Stimulated activated CD8-positive, alpha-beta memory T cell treated with anti-CD3 and anti-CD28 coated beads, Interleukin-15, amount 100 ng/mL, for 1 hour (primary cell): ENCODE measurements around the gene GPN3.
"Not testable (repeated sequence)": the region's sequence is repeated elsewhere in the genome, so short reads cannot be mapped to it uniquely, and the experiment has no call there.

Experiments
- DNase-seq: peaks from one replicate; pipeline ENCODE4 v3.0.0-alpha.2; 2020; ENCODE audit warnings: low read depth

The GPN3 gene

DNA sequence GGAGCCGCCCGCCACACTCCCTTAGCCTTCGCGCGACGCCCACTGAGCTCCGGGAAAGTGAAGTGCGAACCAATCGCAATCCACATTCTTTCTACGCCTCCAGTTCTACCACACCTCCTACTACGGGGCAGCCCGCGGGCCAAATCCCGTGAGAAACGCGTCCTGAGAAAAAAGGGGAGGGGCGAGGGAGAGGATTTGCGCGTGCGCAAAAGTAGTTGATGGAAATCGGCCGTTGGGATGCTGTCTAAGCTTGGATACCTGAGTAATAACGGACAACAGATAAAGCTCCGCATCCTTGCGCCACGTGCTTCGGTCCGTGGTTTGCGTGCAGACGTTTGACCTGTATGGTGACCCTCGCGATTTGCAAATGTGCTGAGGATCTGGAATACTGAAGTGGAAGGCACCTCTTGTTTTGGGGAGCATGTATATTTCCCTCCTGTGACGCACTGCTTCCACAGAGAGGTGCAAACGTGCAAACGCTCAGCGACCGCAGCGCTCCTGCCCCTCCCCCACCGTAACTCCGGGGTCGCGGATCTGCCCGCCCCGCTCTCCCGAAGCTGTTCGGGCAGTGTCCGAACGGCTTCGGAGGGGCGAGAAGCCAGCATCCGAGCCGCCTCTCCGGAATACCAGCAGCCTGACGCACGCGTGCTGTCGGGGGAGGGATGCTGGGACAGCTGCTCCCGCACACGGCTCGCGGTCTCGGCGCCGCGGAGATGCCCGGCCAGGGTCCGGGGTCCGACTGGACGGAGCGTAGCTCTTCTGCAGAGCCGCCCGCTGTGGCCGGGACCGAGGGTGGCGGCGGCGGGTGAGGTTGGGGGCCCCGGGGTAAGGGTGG is at the start of gene GPN3, which contains the start of gene FAM216A:
TSS of gene GPN3 (minus strand) at position 44 of the 835 bp plus-strand sequence. CDS start 54 bp downstream, outside the sequence.
TSS of gene FAM216A (plus strand) at position 632 of the 835 bp plus-strand sequence. CDS start at position 663, 31 bp downstream.
- DNase-seq, result peak; percentile 88

DNA sequence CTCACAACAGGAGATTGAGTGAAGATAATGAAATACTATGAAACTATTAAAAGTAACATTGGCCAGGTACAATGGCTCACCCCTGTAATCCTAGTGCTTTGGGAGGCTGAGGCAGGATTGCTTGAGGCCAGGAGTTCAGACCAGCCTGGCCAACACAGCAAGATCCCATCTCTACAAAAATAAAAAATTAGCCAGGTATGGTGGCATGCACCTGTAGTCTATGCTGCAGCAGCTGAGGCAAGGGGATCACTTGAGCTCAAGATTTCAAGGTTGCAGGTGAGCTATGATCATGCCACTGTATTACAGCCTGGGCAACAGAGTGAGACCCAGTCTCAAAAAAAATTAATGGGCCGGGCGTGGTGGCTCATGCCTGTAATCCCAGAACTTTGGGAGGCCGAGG is 48.9 kb upstream of the GPN3 start:
- no peak for DNase-seq

DNA sequence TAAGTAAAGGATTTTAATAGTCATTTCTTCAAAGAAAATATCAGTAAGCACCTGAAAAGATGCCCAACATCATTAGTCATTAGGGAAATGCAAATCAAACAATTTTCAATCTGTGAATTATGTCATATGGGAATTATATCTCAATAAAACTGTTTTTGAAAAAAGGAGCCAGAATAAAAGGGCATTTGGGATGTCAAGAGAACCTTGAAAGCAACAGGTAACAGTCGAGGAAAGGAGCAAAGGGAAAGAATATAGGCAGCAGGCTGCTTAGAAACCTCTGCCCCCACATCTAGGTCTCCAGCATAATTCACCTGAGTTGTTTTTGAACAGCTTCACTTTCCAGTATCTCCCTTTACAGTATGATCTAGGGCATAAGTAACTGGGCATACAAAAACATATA is 46.3 kb upstream of the GPN3 start:
- DNase-seq, result no peak

DNA sequence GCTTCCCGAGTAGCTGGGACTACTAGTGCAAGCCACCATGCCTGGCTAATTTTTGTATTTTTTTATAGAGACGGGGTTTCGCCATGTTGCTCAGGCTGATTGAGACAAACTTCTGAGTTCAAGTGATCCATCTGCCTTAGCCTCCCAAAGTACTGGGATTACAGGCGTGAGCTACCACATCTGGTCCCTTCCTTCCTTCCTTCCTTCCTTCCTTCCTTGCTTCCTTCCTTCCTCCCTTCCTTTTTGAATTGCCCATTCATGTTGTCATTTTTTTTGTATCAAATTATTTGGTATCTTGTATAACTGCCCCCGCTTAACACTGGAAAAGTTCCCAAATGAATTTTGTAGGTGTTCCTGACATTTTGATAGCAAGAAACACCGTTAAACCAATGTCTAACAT is 45.8 kb upstream of the GPN3 start:
- no peak for DNase-seq

DNA sequence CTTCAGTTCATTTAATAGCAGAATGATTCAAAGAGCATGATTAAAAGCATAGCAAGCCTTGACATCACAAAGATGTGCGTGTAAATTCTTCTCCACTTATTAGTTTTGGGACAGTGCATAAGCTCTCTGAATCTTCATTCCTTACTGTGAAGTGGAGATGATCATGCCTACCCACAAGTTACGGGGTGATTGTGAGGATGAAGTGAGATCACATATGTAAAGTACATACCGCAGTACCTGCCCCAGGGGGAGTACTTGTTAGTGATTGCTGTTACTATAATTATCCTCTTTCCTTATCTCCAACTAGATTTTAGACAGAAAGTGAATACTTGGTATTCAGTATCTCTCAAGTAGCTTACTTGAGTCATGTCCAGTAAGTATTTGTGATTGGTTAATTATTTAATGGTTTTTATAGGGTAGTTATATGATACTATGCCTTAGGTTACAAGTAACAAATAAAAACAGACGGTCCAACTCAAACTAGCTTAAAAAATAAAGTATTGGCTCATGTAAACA is 40.1 kb upstream of the GPN3 start:
- no peak for DNase-seq

DNA sequence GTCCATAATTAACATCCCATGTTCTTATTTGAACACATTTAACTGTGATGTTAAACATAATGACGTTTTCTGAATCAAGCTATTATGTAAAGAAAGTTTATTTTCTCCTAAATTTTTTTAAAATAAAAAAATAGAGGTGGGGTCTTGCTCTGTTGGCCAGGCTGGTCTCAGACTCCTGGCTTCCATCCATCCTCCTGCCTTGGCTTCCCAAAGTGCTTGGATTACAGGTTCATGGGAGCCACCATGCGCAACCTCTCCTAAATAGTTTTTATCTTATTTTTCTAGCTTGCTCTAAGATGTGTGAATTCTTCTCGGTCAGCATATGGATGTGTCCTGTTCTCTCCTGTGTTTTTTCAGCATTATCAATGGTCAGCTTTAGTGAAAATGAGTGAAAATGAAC is 37.3 kb upstream of the GPN3 start:
- no peak for DNase-seq

DNA sequence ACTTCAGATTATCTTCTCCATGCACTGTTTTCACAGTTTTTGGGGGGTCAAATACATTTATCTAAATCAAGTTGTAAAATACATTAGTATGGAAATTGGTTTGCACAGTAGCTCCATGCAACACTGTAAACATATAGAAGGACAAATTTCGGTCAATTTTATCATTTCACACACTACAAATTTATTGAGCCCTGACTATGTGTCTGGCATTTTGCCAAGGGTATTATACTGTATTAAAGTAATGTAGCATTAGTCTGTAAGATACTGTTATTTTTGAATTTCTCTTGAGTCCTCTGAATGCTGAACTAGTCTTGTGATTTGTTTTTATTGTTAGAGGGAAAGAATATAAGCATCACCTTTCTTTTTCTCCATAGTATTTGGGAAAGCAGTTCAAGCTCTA is 35.4 kb upstream of the GPN3 start:
- no peak for DNase-seq

DNA sequence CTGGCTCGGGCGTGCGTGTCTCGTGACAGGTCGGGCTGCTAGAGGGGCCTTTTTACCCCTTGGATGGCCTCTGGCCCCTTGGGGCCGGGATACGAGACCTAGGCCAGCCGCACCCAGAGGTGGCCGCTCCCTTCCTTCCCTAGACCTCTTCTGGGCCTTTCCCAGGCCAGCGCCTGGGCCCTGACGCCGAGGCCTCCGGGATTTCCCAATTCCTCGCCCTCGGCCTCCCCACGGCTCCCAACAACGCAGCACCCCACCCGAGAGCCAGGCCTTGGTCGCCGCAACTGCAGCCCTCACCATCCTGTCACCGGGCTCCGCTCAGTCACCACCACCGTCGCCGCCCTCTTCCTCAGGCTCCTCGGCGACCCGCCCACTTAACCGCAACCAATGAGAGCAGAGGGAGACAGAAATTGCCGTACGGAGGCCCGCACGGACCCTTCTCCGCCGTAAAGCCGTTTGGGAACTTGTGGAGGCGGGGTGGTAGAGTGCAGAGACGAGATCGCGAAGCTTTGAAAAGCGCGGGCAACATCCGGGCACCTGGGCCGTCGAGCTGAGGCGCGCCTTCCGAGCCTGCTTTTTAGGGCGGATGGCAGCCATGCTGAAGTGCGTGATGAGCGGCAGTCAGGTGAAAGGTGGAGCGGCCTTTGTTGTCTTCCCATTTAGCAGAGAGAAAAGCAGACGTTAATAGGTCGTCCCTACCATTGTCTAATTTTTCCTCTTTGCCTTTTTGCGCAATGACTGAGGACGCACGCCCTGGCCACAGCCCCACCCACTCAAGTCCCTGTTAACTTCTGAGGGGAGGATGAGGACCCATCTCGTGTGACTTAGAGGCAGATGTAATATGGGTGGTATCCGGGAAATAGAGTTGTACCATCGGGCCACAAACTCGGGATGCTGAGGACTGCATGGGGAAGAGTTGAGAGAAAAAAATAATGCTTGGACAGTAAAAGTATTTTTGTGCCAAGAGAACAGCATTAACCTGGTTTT is 34.0 kb upstream of the GPN3 start, which contains the start of the genes RAD9B and VPS29:
TSS of gene RAD9B (plus strand) at position 580 of the 987 bp plus-strand sequence. CDS start at position 587, 7 bp downstream.
TSS of gene VPS29 (minus strand) at position 360 of the 987 bp plus-strand sequence. CDS start at position 300, 60 bp downstream.
- DNase-seq, result peak; percentile 97

DNA sequence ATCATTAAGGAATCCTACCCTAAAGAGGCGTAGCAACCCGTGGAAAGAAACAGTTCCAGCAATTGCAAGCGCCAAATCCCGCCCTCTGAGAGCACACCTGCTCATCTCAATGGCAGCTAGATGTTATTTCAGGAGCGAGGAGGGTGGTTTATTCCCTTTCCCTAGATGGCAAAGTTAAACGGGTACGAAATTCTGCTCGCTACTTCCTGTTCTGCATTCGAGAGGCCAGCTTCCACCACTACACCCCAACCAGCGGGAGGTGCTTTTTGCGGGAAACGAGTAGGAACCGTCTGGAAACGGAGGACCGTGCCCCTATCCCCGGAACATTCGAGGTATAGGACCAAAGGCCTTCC is 33.3 kb upstream of the GPN3 start:
- DNase-seq, result no peak

DNA sequence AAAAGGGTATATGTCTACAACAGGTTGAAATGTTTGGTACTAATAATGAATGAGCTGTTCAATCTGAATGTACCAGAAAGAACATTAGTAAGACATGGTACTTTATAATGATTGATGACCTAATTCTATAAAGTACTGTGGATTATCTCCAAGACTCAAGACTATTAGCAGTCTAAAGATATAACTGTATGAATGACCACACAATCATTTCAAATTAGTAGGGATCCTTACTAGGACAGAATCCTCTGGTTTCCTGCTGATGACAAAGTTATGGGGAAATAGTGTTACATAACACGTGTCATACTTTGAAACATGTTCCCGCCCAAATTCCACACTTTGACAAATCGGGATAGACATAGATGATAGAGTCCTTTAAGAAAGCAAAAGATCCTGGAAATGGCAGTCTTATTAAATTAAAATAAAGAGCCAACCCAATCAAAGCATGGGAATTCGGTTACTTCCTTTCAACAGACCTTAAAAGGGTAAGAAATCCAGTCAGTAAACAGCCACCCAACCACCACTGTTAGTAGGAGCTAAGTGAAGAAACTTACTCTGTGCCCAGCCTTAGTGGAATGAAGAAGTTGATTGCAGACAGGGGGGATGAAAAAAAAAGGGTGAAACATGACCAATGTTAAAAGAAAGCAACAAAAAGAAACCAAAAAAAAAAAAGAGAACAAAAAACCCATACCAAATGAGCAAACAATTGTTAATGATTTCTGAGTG is 31.1 kb upstream of the GPN3 start:
- DNase-seq, result no peak

DNA sequence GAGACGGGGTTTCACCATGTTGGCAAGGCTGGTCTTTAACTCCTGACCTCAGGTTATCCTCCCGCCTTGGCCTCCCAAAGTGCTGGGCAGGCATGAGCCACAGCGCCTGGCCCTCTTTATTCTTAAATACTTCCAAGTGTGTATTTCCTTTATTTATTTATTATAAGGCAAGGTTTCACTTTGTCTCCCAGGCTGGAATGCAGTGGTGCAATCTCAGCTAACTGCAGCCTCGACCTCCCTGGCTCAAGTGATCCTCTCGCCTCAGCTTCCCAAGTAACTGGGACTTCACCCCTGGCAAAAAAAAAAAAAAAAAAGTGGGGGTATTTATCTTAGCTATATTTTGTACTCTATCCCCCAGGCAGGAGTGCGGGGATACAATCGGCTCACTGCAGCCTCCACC is 7.4 kb upstream of the GPN3 start:
- no peak for DNase-seq

DNA sequence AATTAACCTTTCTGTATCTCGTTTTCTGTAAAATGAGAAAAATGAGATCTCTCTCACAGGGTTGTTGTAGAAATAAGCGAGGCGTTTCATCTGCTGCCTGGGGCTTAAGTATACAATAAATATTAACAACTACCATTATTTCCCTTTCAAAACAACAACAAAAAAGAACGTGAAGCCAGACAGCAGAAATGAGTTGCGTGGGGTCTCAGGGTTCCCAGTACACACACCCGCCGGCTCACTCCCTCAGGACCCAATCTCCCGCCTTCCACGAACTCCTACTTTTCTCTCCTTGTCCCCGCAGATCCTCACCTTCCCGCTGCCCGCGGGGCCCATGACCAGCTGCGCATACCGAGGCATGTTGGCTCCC is 227 bp downstream of the GPN3 start:
- DNase-seq, result no peak

DNA sequence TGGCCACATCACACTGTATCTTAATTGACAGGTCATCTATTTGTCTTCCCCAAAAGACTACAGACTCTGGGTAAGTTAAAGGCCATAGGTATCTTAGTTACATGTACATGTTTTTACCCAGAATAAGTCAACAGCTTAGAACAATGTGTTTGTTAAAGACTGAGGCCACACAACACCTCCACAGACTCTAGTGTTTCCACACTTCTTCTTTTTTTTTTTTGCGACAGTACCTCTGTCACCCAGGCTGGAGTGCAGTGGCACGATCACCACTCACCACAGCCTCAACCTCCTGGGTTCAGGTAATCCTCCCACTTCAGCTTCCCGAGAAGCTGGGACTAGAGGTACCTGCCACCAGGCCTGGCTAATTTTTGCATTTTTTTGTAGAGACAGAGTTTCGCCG is 1.3 kb downstream of the GPN3 start:
- no peak for DNase-seq

DNA sequence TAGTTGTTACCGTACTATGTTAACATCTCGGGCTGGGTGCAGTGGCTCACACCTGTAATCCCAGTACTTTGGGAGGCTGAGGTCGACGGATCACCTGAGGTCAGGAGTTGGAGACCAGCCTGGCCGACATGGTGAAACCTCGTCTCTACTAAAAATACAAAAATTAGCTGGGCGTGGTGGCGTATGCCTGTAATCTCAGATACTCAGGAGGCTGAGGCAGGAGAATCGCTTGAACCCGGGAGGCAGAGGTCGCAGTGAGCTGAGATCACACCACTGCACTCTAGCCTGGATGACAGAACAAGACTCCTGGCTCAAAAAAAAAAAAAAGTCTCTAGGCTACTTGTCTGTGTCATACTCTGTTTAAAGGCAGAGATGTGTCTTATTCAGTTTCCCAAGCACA is 2.3 kb downstream of the GPN3 start:
- not testable (repeated sequence) for DNase-seq

DNA sequence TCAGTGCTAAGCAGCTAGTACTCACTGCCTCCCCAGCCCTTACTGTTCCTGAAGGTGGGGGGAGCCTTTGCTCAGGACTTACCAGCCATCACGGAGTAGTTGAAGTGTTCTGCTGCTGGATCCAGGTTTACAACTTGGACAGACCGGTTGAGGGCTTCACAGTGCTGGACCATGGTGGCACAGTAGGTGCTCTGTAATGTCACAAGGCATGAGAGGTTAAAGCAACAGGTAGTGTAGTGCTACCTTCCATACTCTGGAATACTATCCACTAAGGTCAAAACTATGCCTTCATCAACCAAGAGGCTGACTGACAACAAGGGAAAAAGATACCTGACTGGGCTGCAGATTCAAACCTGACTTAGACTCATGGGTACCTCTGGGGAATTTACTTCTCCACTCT is 3.0 kb downstream of the GPN3 start:
- no peak for DNase-seq

DNA sequence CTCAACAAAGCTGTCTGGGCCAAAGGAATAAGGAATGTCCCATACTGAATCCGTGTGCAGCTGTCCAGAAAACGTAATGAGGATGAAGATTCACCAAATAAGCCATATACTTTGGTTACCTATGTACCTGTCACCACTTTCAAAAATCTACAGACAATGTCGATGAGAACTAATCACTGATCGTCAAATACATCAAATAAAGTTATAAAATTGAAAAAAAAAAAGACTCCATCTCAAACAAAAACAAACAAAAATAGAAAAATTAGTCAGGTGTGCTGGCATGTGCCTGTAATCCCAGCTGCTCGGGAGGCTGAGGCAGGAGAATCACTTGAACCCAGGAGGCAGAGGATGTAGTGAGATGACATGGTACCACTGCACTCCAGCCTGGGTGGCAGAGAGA is 6.9 kb downstream of the GPN3 start:
- DNase-seq, result not testable (repeated sequence)

DNA sequence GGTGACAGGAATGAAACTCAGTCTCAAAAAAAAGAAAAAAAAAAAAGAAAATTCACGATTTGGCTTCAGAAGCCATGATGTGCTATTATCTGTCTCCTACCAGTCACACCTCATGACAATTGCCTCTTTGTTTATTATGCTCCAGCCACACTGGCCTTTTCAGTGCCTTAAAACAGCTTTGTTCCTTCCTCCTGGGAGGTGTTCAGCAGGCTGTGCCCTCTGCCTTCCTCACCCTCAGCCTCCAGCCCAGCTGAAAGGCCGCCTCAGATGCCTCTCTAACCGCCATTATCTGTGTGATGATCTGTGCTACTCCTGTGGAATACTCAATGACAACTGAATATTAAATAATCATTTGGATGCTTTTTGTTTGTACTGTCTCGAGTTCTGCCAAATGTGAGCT is 9.3 kb downstream of the GPN3 start:
- no peak for DNase-seq

DNA sequence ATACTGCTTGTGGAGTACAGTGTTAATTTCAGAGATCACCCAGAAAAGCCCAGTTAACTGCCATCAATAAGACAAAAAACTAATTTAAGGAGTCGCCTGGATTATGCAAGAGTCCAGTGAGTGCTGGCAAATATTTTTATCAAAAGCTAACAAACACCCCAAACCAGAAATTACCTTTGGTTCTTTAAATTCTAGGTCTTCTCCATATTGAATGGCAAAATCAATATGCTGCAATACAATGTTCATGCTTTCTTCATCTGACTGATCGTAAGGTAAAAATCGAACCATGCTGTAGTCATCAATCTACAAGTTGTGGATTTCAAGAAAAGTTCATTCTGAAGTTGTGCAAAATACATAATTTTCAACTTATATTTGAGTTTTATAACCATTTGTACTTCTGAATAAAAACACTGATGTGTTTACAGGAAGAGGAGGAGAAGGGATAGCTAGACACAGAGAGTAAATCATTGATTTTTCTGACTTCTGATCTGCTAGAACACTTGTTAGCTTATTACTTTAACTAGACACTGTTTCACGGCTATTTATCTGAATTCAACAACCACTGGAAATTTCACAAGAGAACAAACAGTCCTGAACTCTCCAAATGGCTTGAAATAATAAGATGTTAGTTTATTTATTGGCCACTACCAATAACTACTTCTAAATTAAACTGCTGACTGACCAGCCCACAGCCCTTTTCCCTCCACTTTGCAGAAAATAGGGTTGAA is 14.3 kb downstream of the GPN3 start:
- DNase-seq, result no peak

DNA sequence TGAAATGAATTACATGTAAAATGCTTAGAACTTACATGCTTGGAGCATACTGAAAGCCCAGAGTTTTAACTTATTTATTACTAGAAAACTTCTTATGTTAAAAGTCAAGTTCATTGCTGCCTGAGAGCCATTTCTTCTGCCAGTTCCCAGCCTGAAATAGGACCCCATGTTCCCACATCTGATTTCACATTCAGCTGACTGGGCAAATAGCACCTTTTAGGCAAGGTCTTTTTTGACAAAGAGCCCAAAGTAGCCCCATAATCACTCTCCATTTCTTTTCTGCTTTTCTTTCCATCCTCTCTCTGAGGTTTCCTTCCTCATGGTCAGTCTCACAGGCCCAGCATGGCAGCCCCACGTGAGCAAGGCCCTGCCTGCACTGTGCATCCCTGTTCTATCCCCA is 16.8 kb downstream of the GPN3 start:
- DNase-seq, result no peak

DNA sequence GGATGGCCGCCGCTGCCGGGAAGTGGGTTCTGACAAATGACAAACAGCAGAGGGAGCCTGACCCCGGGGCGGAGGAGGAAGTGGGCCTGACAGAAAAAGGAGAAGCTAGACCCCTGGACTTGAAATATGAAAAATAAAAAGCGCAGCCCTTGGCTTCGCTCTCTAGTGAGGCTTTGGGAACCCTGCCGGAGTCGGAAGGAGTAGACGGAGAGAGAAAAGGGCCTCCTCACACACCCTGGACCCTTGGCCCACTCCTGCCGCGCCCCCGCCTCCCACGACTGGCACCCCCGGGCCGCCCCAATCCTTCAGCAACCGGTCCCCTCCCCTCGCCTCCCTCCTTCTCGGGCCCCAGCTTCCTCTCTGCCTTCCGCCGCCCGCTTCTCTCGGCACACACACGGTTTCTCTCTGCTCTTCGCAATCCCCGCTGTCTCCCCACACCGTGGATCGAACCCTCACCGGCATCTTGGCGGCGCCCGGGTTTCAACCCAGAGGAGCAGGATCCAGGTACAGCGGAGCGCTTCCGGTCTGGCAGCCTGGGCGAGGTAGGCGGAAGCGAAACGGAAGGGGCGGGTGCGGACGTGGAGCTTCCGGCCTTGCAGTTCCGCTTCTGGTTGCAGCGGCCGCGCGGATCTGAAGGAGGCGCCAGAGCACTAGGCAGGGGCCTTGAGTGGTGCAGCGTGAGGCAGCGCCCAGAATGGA is 18.1 kb downstream of the GPN3 start, which contains the start of gene ARPC3:
TSS of gene ARPC3 (minus strand) at position 539 of the 699 bp plus-strand sequence. CDS start at position 462, 77 bp downstream.
- DNase-seq, result peak; percentile 83
